Mucosa of stomach (tissue), 1 donor: ENCODE results near the gene ITCH.
"Not testable (repeated sequence)": the region's sequence is repeated elsewhere in the genome, so short reads cannot be mapped to it uniquely, and the experiment has no call there.

Experiments
- H3K27me3 ChIP-seq: one replicate; pipeline ENCODE4 v1.7.0; 2013; ENCODE audit warnings: mild to moderate bottlenecking, low read length; ENCODE audit not compliant: control insufficient read depth, insufficient read depth
- H3K36me3 ChIP-seq: one replicate; pipeline ENCODE4 v1.7.0; 2013; ENCODE audit warnings: low read length; ENCODE audit not compliant: control insufficient read depth, insufficient read depth
- H3K4me1 ChIP-seq: one replicate; pipeline ENCODE4 v1.7.0; 2013; ENCODE audit warnings: mild to moderate bottlenecking, low read length; ENCODE audit not compliant: control insufficient read depth, insufficient read depth
- H3K4me3 ChIP-seq: one replicate; pipeline ENCODE4 v1.7.0; 2013; ENCODE audit warnings: low read length
- H3K9ac ChIP-seq: one replicate; pipeline ENCODE4 v1.7.0; 2013; ENCODE audit warnings: mild to moderate bottlenecking, low read length, moderate library complexity
- H3K9me3 ChIP-seq: one replicate; pipeline ENCODE4 v1.7.0; 2013; ENCODE audit warnings: mild to moderate bottlenecking, low read length, moderate library complexity; ENCODE audit not compliant: control insufficient read depth
- donor health status: Pancreatic carcinoma.

Gene ITCH

GRCh38 chr20:34332262-34332920 lies 30.7 kb upstream of the ITCH start:
- H3K4me3 ChIP-seq, result no peak overlapping the region
- no peaks in the 10 kb centered on the region for H3K4me1 ChIP-seq
- H3K9ac ChIP-seq, result no peak overlapping the region
- H3K27me3 ChIP-seq, result no peaks in the 10 kb centered on the region
- H3K36me3 ChIP-seq, result no peaks in the 10 kb centered on the region
- H3K9me3 ChIP-seq, result no peaks in the 10 kb centered on the region

GRCh38 chr20:34333786-34334185 lies 29.3 kb upstream of the ITCH start:
- Histone ChIP-seq H3K4me3 (no peak overlapping the region), H3K9ac (no peak overlapping the region), H3K4me1 (no peaks in the 10 kb centered on the region), H3K36me3 (no peaks in the 10 kb centered on the region), H3K27me3 (no peaks in the 10 kb centered on the region), H3K9me3 (no peaks in the 10 kb centered on the region)

GRCh38 chr20:34334654-34335407 lies 28.2 kb upstream of the ITCH start:
- H3K4me1 ChIP-seq, result no peaks in the 10 kb centered on the region
- H3K27me3 ChIP-seq, result no peaks in the 10 kb centered on the region
- no peaks in the 10 kb centered on the region for H3K36me3 ChIP-seq
- H3K9me3 ChIP-seq, result no peaks in the 10 kb centered on the region
- H3K9ac ChIP-seq, result no peak overlapping the region
- H3K4me3 ChIP-seq, result no peak overlapping the region

- no peaks in the 10 kb centered on the region for H3K9me3 ChIP-seq
- H3K4me1 ChIP-seq, result no peaks in the 10 kb centered on the region
- no peak overlapping the region for H3K4me3 ChIP-seq
- no peaks in the 10 kb centered on the region for H3K36me3 ChIP-seq
- H3K27me3 ChIP-seq, result no peaks in the 10 kb centered on the region
- H3K9ac ChIP-seq, result no peak overlapping the region
Observed at GRCh38 chr20:34337544-34337943, 25.5 kb upstream of the ITCH start.

GRCh38 chr20:34337982-34338726 lies 24.9 kb upstream of the ITCH start:
- Histone ChIP-seq H3K27me3 (no peaks in the 10 kb centered on the region), H3K4me3 (no peak overlapping the region)

GRCh38 chr20:34340726-34341125 lies 22.3 kb upstream of the ITCH start:
- H3K4me3 ChIP-seq, H3K4me1 ChIP-seq, H3K9ac ChIP-seq, H3K27me3 ChIP-seq, H3K36me3 ChIP-seq, H3K9me3 ChIP-seq: not testable (repeated sequence)

More at GRCh38 chr20:34337982-34338726, 24.9 kb upstream of the ITCH start:
- Histone ChIP-seq H3K36me3 (no peaks in the 10 kb centered on the region), H3K4me1 (no peaks in the 10 kb centered on the region), H3K9me3 (no peaks in the 10 kb centered on the region), H3K9ac (no peak overlapping the region)

GRCh38 chr20:34341199-34341598 lies 21.9 kb upstream of the ITCH start:
- H3K36me3 ChIP-seq, H3K27me3 ChIP-seq, H3K9ac ChIP-seq, H3K4me1 ChIP-seq, H3K9me3 ChIP-seq, H3K4me3 ChIP-seq: not testable (repeated sequence)

- Histone ChIP-seq H3K9ac (no peak overlapping the region), H3K9me3 (no peaks in the 10 kb centered on the region), H3K4me1 (peaks cover 7% of the 10 kb centered on the region), H3K27me3 (no peaks in the 10 kb centered on the region), H3K4me3 (no peak overlapping the region), H3K36me3 (no peaks in the 10 kb centered on the region)
Observed at GRCh38 chr20:34343458-34344211, 19.4 kb upstream of the ITCH start.

- no peaks in the 10 kb centered on the region for H3K9me3 ChIP-seq
Observed at GRCh38 chr20:34344238-34344637, 18.8 kb upstream of the ITCH start.

GRCh38 chr20:34345402-34345736 lies 17.7 kb upstream of the ITCH start:
- no peak overlapping the region for H3K9ac ChIP-seq
- no peaks in the 10 kb centered on the region for H3K27me3 ChIP-seq
- H3K36me3 ChIP-seq, result no peaks in the 10 kb centered on the region
- peaks cover 7% of the 10 kb centered on the region for H3K4me1 ChIP-seq
- no peaks in the 10 kb centered on the region for H3K9me3 ChIP-seq
- H3K4me3 ChIP-seq, result no peak overlapping the region

More at GRCh38 chr20:34344238-34344637, 18.8 kb upstream of the ITCH start:
- H3K9ac ChIP-seq, result no peak overlapping the region
- no peaks in the 10 kb centered on the region for H3K27me3 ChIP-seq
- peaks cover 7% of the 10 kb centered on the region for H3K4me1 ChIP-seq
- H3K36me3 ChIP-seq, result no peaks in the 10 kb centered on the region
- no peak overlapping the region for H3K4me3 ChIP-seq

GRCh38 chr20:34345839-34346532 lies 17.1 kb upstream of the ITCH start:
- not testable (repeated sequence) for H3K9me3 ChIP-seq, H3K27me3 ChIP-seq, H3K4me1 ChIP-seq, H3K9ac ChIP-seq, H3K36me3 ChIP-seq, H3K4me3 ChIP-seq
